Activated CD8-positive, alpha-beta memory T cell treated with anti-CD3 and anti-CD28 coated beads for 1 hour (primary cell): ENCODE data around the gene XRRA1.
A peak's percentile ranks its signal among the peaks of the same experiment; 100 is the strongest.
"Not testable (repeated sequence)": the region's sequence is repeated elsewhere in the genome, so short reads cannot be mapped to it uniquely, and the experiment has no call there.

ENCODE experiments used
- DNase-seq, 2 donors: peaks; one replicate each; pipeline ENCODE4 v3.0.0-alpha.2; 2020; ENCODE audit warnings: low read depth in 1 of 2; ENCODE audit errors: extremely low read depth in 1 of 2

XRRA1 gene

GRCh38 chr11:74948898-74949752 is at the start of gene XRRA1, which contains the start of gene SPCS2:
TSS of gene XRRA1 (minus strand) at chr11:74949091. CDS start at chr11:74940878, 8,213 bp downstream.
TSS of gene SPCS2 (plus strand) at chr11:74949266. CDS start at chr11:74949286, 20 bp downstream.
- DNase-seq, result peak; percentile 94 to 97

GRCh38 chr11:74992852-74993251 is 44.0 kb upstream of the XRRA1 start:
- no peak for DNase-seq

GRCh38 chr11:74990941-74991340 is 42.0 kb upstream of the XRRA1 start:
- DNase-seq, result no peak

- not testable (repeated sequence) for DNase-seq
Measured at GRCh38 chr11:74990150-74990549, 41.3 kb upstream of the XRRA1 start.

- DNase-seq, result no peak
Measured at GRCh38 chr11:74989260-74989638, 40.4 kb upstream of the XRRA1 start.

GRCh38 chr11:74988541-74989259 is 39.8 kb upstream of the XRRA1 start, which contains the start of gene NEU3:
TSS of gene NEU3 (plus strand) at chr11:74988933. CDS start at chr11:74989061, 128 bp downstream.
- DNase-seq, result peak; percentile 60 to 79

- DNase-seq, result no peak
Measured at GRCh38 chr11:74984730-74985129, 35.8 kb upstream of the XRRA1 start.

GRCh38 chr11:74984070-74984469 is 35.2 kb upstream of the XRRA1 start:
- DNase-seq, result no peak

GRCh38 chr11:74981888-74982287 is 33.0 kb upstream of the XRRA1 start:
- DNase-seq, result no peak

- DNase-seq, result no peak
Measured at GRCh38 chr11:74980634-74981033, 31.7 kb upstream of the XRRA1 start.

GRCh38 chr11:74978041-74978440 is 29.1 kb upstream of the XRRA1 start:
- DNase-seq, result no peak

GRCh38 chr11:74971424-74971823 is 22.5 kb upstream of the XRRA1 start:
- DNase-seq, result no peak

GRCh38 chr11:74970852-74971395 is 22.0 kb upstream of the XRRA1 start:
- no peak for DNase-seq

GRCh38 chr11:74966651-74967050 is 17.8 kb upstream of the XRRA1 start:
- no peak for DNase-seq

- not testable (repeated sequence) for DNase-seq
Measured at GRCh38 chr11:74960128-74960527, 11.2 kb upstream of the XRRA1 start.

GRCh38 chr11:74957937-74958629 is 9.2 kb upstream of the XRRA1 start:
- no peak for DNase-seq

- no peak for DNase-seq
Measured at GRCh38 chr11:74956397-74957015, 7.6 kb upstream of the XRRA1 start.

- no peak for DNase-seq
Measured at GRCh38 chr11:74954199-74954598, 5.3 kb upstream of the XRRA1 start.

- DNase-seq, result no peak
Measured at GRCh38 chr11:74953451-74953850, 4.6 kb upstream of the XRRA1 start.

- DNase-seq, result no peak
Measured at GRCh38 chr11:74952752-74953151, 3.9 kb upstream of the XRRA1 start.
